ENCODE measurements around the gene LSAMP.

Gene LSAMP

DNA sequence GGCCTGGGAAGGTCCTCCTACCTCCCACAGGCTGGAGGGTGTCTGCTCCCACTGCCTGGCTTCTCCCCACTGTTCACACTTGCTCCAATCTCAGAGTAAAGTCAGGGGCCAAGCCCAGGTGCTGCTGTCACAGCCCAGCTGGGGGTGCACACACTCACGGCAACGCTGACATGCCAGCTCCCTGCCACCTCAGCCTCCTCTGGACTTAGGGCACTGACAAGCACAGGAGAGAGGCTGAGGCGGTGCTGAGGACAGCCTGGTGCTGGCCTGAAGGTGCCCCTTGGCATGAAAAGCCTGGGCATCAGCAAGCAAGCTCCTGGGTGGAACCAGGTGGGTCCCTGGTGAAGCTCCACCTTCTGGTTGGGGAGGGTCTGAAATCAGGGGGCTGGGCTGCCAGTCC, 53.0 kb downstream of the LSAMP start:
- H3K4me3 ChIP-seq (ENCODE audit: low read depth, low read length): no peak overlapping the region
- TF ChIP-seq, protein P1, sequence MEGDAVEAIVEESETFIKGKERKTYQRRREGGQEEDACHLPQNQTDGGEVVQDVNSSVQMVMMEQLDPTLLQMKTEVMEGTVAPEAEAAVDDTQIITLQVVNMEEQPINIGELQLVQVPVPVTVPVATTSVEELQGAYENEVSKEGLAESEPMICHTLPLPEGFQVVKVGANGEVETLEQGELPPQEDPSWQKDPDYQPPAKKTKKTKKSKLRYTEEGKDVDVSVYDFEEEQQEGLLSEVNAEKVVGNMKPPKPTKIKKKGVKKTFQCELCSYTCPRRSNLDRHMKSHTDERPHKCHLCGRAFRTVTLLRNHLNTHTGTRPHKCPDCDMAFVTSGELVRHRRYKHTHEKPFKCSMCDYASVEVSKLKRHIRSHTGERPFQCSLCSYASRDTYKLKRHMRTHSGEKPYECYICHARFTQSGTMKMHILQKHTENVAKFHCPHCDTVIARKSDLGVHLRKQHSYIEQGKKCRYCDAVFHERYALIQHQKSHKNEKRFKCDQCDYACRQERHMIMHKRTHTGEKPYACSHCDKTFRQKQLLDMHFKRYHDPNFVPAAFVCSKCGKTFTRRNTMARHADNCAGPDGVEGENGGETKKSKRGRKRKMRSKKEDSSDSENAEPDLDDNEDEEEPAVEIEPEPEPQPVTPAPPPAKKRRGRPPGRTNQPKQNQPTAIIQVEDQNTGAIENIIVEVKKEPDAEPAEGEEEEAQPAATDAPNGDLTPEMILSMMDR (conservative IDR thresholded peaks at IDR 0.05; ENCODE audit: low read depth, low read length): no peak
- DNase-seq (ENCODE audit: low read depth): no peak

DNA sequence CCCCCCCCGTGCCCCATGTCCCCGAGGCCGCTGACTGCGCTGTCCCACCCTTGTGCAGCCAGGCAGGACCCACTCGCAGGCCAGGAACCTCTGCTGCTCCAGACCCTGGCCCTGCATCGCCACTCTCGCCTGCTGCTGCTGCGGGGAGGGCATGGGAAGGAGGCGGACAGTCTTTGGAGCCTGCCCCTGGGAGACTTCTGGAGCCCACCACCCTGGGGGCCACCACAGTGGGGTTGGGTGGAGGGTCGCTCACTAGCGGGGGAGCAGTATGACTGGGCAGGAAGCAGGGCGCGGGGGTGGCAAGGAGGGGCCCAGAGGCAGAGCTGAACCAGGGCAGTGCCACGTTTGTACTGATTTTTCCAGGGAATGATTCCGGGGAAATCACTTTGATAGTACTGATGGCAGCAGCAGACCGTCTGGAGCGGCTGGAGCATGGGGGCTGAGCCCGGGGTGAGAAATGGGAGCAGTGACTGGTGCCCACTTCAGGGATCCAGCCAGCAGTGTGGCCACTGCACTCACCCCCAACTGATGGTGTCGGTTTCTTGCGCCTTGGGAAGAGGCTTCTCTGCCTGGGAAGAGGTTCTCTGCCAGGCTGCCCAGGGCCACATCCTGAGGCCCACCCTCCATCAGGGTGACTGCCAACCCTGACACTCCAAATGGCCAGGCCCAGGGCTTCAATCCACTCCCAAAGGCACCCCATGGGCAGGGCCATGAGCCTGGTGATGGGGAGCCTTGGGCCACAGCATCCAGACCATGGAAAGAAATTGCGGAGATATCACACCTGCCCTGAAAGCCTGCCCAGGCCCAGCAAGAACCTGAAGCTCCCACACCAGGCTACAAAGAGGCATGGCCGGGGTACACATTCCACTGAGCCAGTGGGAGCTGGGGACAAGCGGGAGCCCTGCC, 53.7 kb downstream of the LSAMP start:
- no peak overlapping the region for H3K4me3 ChIP-seq (ENCODE audit: low read depth, low read length)
- TF ChIP-seq, protein P1 (conservative IDR thresholded peaks at IDR 0.05; ENCODE audit: low read depth, low read length): no peak
- DNase-seq (ENCODE audit: low read depth): no peak

DNA sequence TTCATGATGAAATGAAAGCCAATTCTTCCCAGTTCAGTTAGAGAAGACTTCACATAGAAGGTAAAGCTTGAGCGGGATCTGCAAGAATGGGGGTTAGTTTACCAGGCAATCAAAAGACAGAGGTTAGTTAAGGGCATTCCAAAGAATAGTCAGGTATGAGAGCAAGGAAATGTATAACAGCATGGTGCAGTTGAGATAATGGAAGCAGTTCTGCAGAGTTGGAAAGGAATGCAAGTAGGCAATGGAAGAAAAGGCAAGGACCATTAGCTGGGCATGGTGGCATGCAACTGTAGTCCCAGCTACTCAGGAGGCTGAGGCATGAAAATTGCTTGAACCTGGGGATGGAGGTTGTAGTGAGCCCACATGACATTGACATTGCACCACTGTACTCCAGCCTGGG, 55.0 kb downstream of the LSAMP start:
- TF ChIP-seq, protein P1 (conservative IDR thresholded peaks at IDR 0.05; ENCODE audit: low read depth, low read length): no peak
- DNase-seq (ENCODE audit: low read depth): no peak
- no peak overlapping the region for H3K4me3 ChIP-seq (ENCODE audit: low read depth, low read length)

DNA sequence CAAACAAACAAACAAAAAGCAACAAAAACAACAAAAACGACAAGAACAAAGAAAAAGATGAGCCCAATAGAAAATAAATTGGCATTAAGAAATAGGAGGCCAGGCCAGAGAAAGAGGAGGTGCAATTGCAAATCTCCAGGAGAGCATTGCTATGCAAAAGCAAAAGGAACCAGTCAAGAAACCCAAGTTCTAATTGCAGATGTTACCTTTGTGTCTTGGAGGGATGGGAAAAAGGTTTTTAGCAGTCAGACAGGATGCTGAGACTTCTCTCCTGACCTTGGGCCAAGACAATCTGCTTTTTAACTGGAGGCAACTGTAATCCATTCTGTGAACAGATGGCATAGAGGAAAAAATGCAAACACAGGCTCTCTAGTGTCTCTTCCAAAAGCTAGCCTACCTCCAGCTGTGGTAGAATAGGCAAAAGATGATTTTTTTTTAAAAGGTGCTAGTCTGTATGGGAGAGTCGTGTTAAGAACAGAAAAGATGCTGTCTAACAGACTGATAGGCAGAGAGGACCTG, 56.4 kb downstream of the LSAMP start:
- no peak for DNase-seq (ENCODE audit: low read depth)
- TF ChIP-seq, protein P1 (conservative IDR thresholded peaks at IDR 0.05; ENCODE audit: low read depth, low read length): no peak
- H3K4me3 ChIP-seq (ENCODE audit: low read depth, low read length): no peak overlapping the region

DNA sequence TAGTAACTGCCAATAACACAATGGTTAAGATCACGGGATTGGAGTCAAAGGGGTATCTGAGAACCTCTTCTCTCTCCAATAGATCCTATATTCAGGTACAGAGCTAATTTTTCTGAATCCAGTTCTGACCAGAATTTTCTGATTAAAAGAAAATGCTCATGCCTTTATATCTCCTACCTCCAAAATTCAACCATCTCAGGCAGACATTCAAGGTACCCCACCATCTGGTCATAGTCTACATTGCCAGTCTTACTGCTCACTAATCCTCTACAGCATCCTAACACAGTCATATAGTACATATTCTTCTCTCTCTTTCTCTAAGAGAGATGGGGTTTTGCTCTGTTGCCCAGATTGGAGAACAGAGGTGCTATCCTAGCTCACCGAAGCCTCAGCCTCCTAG, 59.1 kb downstream of the LSAMP start:
- TF ChIP-seq, protein P1 (conservative IDR thresholded peaks at IDR 0.05; ENCODE audit: low read depth, low read length): no peak
- DNase-seq (ENCODE audit: low read depth): no peak

DNA sequence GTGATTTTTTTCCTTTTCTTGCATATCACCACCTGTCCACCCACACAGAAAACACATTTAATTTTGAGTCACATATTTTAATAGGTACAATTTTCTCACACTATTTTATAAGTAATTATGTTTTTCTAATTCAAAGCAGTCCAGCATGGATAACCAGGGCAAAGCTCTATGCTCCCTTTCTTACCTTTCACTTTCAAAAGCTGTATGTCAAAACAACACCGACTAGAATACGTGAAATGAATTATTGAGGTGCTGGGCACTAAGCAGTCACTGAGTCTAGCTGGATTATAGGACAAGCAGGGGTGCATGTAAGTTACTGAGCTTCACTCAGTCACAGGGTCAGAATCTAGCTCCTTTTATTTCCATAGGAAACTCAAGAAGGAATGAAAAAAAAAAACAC, 60.6 kb downstream of the LSAMP start:
- TF ChIP-seq, protein P1 (conservative IDR thresholded peaks at IDR 0.05; ENCODE audit: low read depth, low read length): no peak
- DNase-seq (ENCODE audit: low read depth): no peak
- H3K4me3 ChIP-seq (ENCODE audit: low read depth, low read length): no peak overlapping the region

More for the DNA sequence above, 59.1 kb downstream of the LSAMP start:
- no peak overlapping the region for H3K4me3 ChIP-seq (ENCODE audit: low read depth, low read length)
